Stomach smooth muscle (tissue), 2 donors: ENCODE results near the gene DDX5.

Source experiments
- H3K27ac ChIP-seq: one replicate; pipeline ENCODE4 v1.7.0; 2013; ENCODE audit warnings: mild to moderate bottlenecking, low read length, inconsistent platforms
- H3K27me3 ChIP-seq, 2 donors: one replicate each; pipeline ENCODE4 v1.7.0; 2013; ENCODE audit warnings: low read length in 2 of 2; ENCODE audit not compliant: insufficient read depth in 2 of 2, control insufficient read depth in 1 of 2
- H3K36me3 ChIP-seq, 2 donors: one replicate each; pipeline ENCODE4 v1.7.0; 2013; ENCODE audit warnings: low read length in 2 of 2; ENCODE audit not compliant: control insufficient read depth in 2 of 2, insufficient read depth in 2 of 2
- H3K4me1 ChIP-seq: one replicate; pipeline ENCODE4 v1.7.0; 2013; ENCODE audit warnings: low read length; ENCODE audit not compliant: control insufficient read depth, insufficient read depth
- H3K4me3 ChIP-seq, 2 donors: one replicate each; pipeline ENCODE4 v1.7.0; 2013; ENCODE audit warnings: low read length in 2 of 2
- H3K9ac ChIP-seq, 2 donors: one replicate each; pipeline ENCODE4 v1.7.0; 2013; ENCODE audit warnings: low read length in 2 of 2, mild to moderate bottlenecking in 1 of 2
- H3K9me3 ChIP-seq, 2 donors: one replicate each; pipeline ENCODE4 v1.7.0; 2013; ENCODE audit warnings: low read length in 2 of 2; ENCODE audit not compliant: control insufficient read depth in 2 of 2
- donor health status: healthy.
- donor health status: Pancreatic carcinoma.

Gene DDX5

DNA sequence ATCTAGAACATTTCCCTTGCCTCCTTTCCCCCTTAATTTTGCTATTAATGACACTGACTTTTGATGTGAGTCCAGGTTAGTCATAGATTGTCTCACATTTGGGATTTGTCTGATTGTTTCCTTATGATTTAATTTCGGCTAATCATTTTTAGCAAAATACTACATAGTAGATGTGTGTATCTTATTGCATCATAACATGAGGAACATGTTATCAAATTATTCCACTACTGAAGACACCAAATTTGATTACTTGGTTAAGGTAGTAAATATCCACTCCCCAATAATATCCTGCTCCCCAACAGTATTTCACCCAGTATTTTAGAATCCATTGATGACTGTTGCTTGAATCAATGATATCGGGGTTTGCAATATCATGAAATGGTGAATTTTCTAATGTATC lies 12.0 kb downstream of the DDX5 start:
- peaks cover 13 to 16% of the 10 kb centered on the region in 2 donors for H3K36me3 ChIP-seq
- H3K4me1 ChIP-seq, result peaks cover 11% of the 10 kb centered on the region

DNA sequence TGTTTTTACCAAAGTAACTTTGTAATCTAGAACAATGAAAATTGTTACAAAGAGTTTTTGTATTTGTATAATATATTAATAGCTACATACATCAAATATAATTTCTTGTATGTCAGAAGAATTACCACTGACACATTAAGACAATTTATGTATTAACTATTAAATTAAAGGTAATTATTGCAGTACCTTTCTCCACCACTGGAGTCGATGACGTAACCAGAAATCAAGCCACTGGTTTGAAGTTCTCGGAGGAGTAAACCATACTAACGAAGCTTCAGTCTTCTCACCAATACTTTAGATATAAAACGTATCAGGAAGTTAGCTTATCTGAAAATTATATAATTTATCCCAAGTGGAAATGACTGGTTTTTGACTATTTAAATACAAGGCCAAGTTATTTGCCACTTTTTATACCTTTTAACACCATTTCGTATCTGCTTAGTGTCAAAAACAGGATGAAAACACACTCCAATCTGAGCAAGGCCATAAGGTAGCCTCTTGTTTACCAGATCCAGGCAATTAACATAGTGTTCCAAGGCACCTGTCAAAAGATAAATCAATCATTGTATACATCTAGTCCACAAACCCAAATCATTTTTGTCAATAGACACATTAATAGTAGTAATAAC lies 13.5 kb downstream of the DDX5 start:
- Histone ChIP-seq H3K27me3 (no peaks in the 10 kb centered on the region), H3K9ac (no peak overlapping the region), H3K4me3 (no peak overlapping the region), H3K9me3 (no peaks in the 10 kb centered on the region), H3K36me3 (peaks cover 7 to 14% of the 10 kb centered on the region in 2 donors), H3K27ac (no peak overlapping the region), H3K4me1 (peaks cover 11% of the 10 kb centered on the region)

More for the DNA sequence above, 12.0 kb downstream of the DDX5 start:
- Histone ChIP-seq H3K27ac (no peak overlapping the region), H3K27me3 (no peaks in the 10 kb centered on the region), H3K9me3 (no peaks in the 10 kb centered on the region), H3K9ac (no peak overlapping the region), H3K4me3 (no peak overlapping the region)

DNA sequence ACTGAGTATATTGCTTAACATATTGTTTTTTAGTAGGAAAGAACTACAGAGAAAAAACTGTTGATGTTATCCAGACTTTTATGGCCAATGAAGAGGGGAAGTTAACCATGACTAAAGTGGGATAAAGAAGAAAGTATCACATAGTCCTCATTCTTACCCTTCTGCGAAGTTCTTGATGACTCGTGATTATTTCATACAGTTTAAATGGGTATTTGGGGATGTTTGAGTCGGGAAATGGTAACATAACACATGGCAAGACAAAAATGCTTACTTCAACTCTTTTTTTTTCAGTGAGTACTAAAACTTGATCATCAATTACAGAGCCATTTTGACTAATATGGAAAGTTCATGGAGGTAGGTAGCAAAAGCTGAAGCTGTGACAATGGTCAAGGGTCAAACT lies 14.1 kb downstream of the DDX5 start:
- Histone ChIP-seq H3K36me3 (peaks cover 7 to 14% of the 10 kb centered on the region in 2 donors), H3K27me3 (no peaks in the 10 kb centered on the region), H3K4me1 (peaks cover 5% of the 10 kb centered on the region), H3K27ac (no peak overlapping the region), H3K4me3 (no peak overlapping the region), H3K9ac (no peak overlapping the region), H3K9me3 (no peaks in the 10 kb centered on the region)

DNA sequence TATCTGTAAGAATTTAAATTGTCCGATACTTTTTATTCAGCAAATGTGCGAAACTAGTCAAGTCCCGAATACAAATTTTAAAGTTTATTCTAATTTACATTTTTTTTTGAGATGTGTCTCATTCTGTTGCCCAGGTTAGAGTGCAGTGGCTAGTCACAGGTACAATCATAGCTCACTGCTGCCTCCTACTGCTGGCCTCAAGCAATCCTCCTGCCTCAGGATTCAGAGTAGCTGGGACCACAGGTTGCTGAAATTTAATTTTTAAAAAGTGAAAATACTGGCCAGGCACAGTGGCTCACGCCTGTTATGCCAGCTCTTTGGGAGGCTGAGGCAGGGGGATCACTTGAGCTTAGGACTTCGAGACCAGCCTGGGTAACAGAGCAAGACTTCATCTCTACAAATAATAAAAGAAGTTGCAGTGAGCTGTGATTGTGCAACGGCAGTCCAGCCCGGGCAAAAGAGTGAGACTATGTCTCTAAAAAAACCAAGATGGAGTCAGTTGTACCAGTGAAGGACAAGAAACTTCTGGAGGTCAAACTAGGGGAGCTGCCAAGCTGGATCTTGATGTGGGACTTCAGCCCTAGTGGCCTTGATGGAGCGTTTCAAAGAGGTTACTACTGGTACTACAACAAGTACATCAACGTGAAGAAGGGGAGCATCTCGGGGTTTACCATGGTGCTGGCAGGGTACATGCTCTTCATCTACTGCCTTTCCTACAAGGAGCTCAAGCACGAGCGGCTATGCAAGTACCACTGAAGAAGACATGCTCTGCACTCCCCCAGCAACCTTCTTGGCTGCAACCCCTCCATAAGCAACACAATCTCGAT lies 14.8 kb downstream of the DDX5 start:
- Histone ChIP-seq H3K9ac (no peak overlapping the region), H3K4me3 (no peak overlapping the region), H3K27me3 (no peaks in the 10 kb centered on the region), H3K36me3 (peaks cover 7 to 14% of the 10 kb centered on the region in 2 donors), H3K4me1 (peaks cover 5% of the 10 kb centered on the region), H3K9me3 (no peaks in the 10 kb centered on the region), H3K27ac (no peak overlapping the region)

DNA sequence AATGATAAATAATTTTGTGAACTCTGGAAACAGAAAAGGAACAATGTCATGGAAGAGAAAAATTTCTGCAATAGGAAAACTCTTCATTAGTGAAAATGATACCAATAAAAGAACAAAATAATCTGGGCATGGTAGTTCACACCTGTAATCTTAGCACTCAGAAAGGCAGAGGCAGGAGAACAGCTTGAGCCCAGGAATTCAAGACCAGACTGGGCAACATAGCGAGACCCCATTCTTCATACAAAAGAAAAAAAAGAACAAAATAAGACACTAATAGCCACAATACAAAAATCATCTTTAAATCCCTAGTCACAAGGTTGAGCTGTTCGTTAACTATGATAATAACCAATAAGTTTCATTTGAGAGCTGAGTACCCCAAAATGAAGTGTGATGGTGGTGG lies 17.8 kb downstream of the DDX5 start:
- Histone ChIP-seq H3K9ac (no peak overlapping the region), H3K36me3 (peaks cover 17 to 22% of the 10 kb centered on the region in 2 donors), H3K9me3 (no peaks in the 10 kb centered on the region)

DNA sequence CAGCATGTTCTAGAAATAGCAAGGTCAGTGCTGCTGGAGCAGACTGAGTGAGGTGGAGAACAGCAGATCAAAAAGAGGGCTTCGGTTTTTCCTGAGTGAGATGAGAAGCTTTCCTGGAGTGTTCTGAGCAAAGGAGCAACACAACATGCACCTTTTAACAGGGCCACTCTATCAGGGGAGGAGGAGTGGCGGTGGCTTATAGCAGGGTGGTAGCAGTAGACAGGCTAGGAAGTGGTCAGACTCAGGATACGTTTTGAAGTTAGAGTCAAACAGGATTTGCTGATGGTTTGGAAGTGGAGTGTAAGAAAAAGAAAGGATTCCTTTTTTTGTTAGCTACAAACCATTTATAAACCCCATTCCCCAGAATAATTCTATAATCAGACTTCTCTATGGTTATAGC lies 21.7 kb downstream of the DDX5 start:
- Histone ChIP-seq H3K27ac (no peak overlapping the region), H3K4me3 (no peak overlapping the region), H3K9ac (no peak overlapping the region), H3K9me3 (no peaks in the 10 kb centered on the region), H3K27me3 (no peaks in the 10 kb centered on the region), H3K4me1 (no peaks in the 10 kb centered on the region), H3K36me3 (peaks cover 18% of the 10 kb centered on the region in 2 donors)

More for the DNA sequence above, 17.8 kb downstream of the DDX5 start:
- no peaks in the 10 kb centered on the region for H3K27me3 ChIP-seq
- no peak overlapping the region for H3K4me3 ChIP-seq
- no peaks in the 10 kb centered on the region for H3K4me1 ChIP-seq
- H3K27ac ChIP-seq, result no peak overlapping the region

DNA sequence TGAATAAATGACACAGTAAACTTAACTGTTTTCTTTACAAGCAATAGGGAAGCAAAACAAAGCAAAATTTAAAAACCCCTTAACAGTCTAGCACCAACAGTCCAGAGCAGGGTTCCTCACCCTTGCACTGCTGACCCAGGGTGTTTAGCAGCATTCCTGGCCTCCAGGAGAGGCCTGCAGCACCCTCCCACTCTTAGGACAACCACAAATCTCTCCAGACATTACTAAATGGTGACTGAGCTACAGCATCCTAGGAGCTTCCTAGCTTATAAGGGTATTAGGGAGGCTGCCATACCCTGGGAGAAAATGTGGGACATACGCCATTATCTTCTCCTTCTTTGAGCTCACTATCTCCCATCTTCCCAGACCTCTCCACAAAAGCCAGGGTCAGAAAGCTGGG lies 25.1 kb downstream of the DDX5 start:
- no peaks in the 10 kb centered on the region for H3K27me3 ChIP-seq
- no peak overlapping the region for H3K27ac ChIP-seq
- H3K4me3 ChIP-seq, result no peak overlapping the region
- no peak overlapping the region for H3K9ac ChIP-seq
- no peaks in the 10 kb centered on the region for H3K4me1 ChIP-seq
- H3K36me3 ChIP-seq, result peaks cover 14 to 17% of the 10 kb centered on the region in 2 donors
- no peaks in the 10 kb centered on the region for H3K9me3 ChIP-seq

DNA sequence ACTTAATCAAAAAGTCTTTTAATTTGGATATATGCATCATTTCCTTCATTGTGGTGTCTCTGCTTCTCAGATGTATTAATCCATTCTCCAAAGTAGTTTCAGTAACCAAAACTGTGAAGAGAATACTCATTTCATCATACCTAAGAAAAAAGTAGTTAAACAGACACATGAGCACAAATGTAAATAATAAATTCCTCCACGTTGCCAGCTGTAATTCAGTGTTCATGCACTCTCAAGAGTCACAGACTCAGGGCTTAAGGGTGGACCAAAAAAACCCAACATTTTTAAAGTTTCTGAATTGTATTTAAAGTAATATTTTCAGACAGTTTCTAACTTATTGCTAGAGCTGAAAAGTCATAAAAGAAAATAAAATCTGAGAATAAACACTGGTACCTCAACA lies 28.2 kb downstream of the DDX5 start:
- H3K9ac ChIP-seq, result no peak overlapping the region
- no peaks in the 10 kb centered on the region for H3K27me3 ChIP-seq
- peaks cover 5 to 8% of the 10 kb centered on the region in 2 donors for H3K36me3 ChIP-seq
- H3K4me1 ChIP-seq, result no peaks in the 10 kb centered on the region
- H3K27ac ChIP-seq, result no peak overlapping the region
- no peaks in the 10 kb centered on the region for H3K9me3 ChIP-seq
- no peak overlapping the region for H3K4me3 ChIP-seq

DNA sequence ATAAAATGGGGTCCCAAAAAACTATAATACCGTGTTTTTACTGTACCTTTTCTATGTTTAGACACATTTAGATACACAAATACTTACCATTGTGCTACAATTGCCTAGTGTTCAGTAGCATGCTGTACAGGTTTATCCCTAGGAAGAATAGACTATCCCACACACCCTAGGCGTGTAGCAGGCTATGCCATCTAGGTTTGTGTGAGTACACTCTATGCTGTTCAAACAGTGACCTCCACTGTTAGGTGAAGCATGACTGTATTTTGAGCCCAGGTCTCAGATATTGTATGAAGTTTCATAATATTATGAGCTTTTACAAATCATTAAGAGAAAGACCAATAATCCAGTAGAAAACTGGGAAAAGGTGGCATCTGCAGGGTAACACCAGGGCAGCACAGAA lies 33.5 kb downstream of the DDX5 start:
- Histone ChIP-seq H3K9me3 (no peaks in the 10 kb centered on the region), H3K9ac (no peak overlapping the region), H3K27me3 (no peaks in the 10 kb centered on the region), H3K4me3 (no peak overlapping the region), H3K4me1 (no peaks in the 10 kb centered on the region), H3K27ac (no peak overlapping the region), H3K36me3 (no peaks in the 10 kb centered on the region)

DNA sequence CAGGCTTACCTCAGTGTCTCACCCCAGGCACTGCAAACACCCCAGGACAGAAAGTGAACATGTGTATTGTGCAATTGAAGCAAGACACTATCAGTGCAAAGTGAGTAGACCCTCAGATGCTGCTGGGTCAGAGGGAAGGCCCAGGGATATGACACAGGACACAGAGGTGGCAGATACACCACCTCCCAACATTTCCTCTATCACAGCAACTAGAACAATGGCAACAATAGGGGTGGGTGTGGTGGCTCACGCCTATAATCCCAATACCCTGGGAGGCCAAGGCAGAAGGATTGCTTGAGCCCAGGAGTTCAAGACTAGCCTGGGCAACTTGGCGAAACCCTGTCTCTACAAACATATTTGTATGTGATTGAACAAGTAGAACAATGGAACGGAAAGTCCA lies 34.6 kb downstream of the DDX5 start:
- no peaks in the 10 kb centered on the region for H3K36me3 ChIP-seq
- H3K4me1 ChIP-seq, result no peaks in the 10 kb centered on the region
- no peak overlapping the region for H3K4me3 ChIP-seq
- no peak overlapping the region for H3K9ac ChIP-seq
- no peak overlapping the region for H3K27ac ChIP-seq
- H3K27me3 ChIP-seq, result no peaks in the 10 kb centered on the region
- H3K9me3 ChIP-seq, result no peaks in the 10 kb centered on the region

DNA sequence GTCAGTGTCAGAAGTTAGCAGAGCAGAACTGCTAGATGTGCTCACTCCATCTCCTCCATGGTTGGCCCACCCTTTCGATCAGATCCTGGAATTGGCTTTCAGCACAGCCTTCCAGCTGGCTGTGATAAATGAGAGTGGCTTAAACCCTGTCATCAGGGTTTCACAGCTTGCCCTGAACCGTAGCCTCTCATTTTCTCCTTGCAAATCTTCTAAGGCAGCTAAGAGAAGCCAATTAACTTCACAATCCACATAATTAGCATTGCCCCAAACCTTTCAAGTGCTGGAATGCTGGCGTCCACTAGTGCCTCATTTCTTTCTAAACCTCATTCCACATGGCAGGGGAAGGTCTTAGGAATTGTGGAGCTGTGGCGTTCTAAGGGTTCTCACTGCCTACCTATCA lies 35.5 kb downstream of the DDX5 start:
- Histone ChIP-seq H3K9ac (no peak overlapping the region), H3K27ac (no peak overlapping the region), H3K4me1 (no peaks in the 10 kb centered on the region), H3K9me3 (no peaks in the 10 kb centered on the region), H3K4me3 (no peak overlapping the region), H3K27me3 (peaks cover 0 to 2% of the 10 kb centered on the region in 2 donors), H3K36me3 (no peaks in the 10 kb centered on the region)
